GM23338 (cell line): ENCODE measurements around the gene GPR152. TPM values are rescaled to one million over a fixed set of nuclear protein-coding genes. Genes with fewer than 3 reads are reported as not detected.

ENCODE experiments used
- ATAC-seq: fragments of 200-7000 bp; cut with Tn5 transposase; 3 replicates; pipeline ENCODE4 v1.9.1; 2020
- DNase-seq: peaks from one replicate; pipeline ENCODE4 v3.0.0-alpha.2; 2015; ENCODE audit warnings: low spot score
- H2AFZ ChIP-seq: fragments of 200-600 bp; sonication (generic); 2 replicates; pipeline ENCODE4 v1.8.0; 2016; ENCODE audit warnings: antibody characterized with exemption, mild to moderate bottlenecking, moderate library complexity
- H3F3A ChIP-seq: fragments of 200-600 bp; sonication (generic); replicated peaks from 2 replicates; pipeline ENCODE4 v1.8.0; 2017; ENCODE audit warnings: antibody characterized with exemption, mixed run types, low read depth
- H3K27ac ChIP-seq: fragments of 200-600 bp; sonication (generic); 2 replicates; pipeline ENCODE4 v1.6.1; 2016; ENCODE audit warnings: low read depth
- H3K27me3 ChIP-seq: fragments of 200-600 bp; sonication (generic); 2 replicates; pipeline ENCODE4 v1.8.0; 2016; ENCODE audit warnings: mild to moderate bottlenecking, mixed run types, moderate library complexity; ENCODE audit not compliant: insufficient read depth
- H3K36me3 ChIP-seq: fragments of 200-600 bp; sonication (generic); 2 replicates; pipeline ENCODE4 v1.8.0; 2016; ENCODE audit warnings: mild to moderate bottlenecking; ENCODE audit not compliant: insufficient read depth
- H3K4me1 ChIP-seq: fragments of 200-600 bp; sonication (generic); 2 replicates; pipeline ENCODE4 v1.8.0; 2016; ENCODE audit warnings: mild to moderate bottlenecking, moderate library complexity; ENCODE audit not compliant: insufficient read depth
- H3K4me2 ChIP-seq: fragments of 200-600 bp; sonication (generic); 2 replicates; pipeline ENCODE4 v1.7.1; 2017; ENCODE audit warnings: mixed run types
- H3K4me3 ChIP-seq: fragments of 200-600 bp; sonication (generic); 2 replicates; pipeline ENCODE4 v1.6.1; 2016; ENCODE audit warnings: mixed run types
- H3K79me2 ChIP-seq: fragments of 200-600 bp; sonication (generic); replicated peaks from 2 replicates; pipeline ENCODE4 v1.8.0; 2017; ENCODE audit warnings: mild to moderate bottlenecking; ENCODE audit not compliant: insufficient read depth
- H3K9me2 ChIP-seq: fragments of 200-600 bp; sonication (generic); 2 replicates; pipeline ENCODE4 v1.8.0; 2017; ENCODE audit not compliant: insufficient read depth
- H4K20me1 ChIP-seq: fragments of 200-600 bp; sonication (generic); replicated peaks from 2 replicates; pipeline ENCODE4 v1.8.0; 2017; ENCODE audit warnings: mild to moderate bottlenecking; ENCODE audit not compliant: insufficient read depth
- H3K27ac Mint-ChIP-seq: 2 replicates; pipeline ENCODE4 v1.8.0; 2020; ENCODE audit warnings: inconsistent platforms, mild to moderate bottlenecking, moderate library complexity, mixed read lengths
- H3K27me3 Mint-ChIP-seq: 3 replicates; pipeline ENCODE4 v1.8.0; 2022; ENCODE audit warnings: low read depth, mild to moderate bottlenecking, moderate library complexity, mixed read lengths, inconsistent platforms; ENCODE audit not compliant: insufficient read depth, poor library complexity
- H3K36me3 Mint-ChIP-seq: 3 replicates; pipeline ENCODE4 v1.8.0; 2021; ENCODE audit warnings: low read depth, mild to moderate bottlenecking, inconsistent platforms, moderate library complexity, mixed read lengths
- H3K4me1 Mint-ChIP-seq: 3 replicates; pipeline ENCODE4 v1.8.0; 2020; ENCODE audit warnings: mild to moderate bottlenecking, inconsistent platforms, mixed read lengths
- H3K4me3 Mint-ChIP-seq: 3 replicates; pipeline ENCODE4 v1.8.0; 2021; ENCODE audit warnings: moderate library complexity, mild to moderate bottlenecking, inconsistent platforms, mixed read lengths
- H3K9me3 Mint-ChIP-seq: 3 replicates; pipeline ENCODE4 v1.8.0; 2020; ENCODE audit warnings: moderate library complexity, mild to moderate bottlenecking, inconsistent platforms, mixed read lengths
- CREB1 ChIP-seq: fragments of 250-450 bp; sonication (Bioruptor Pico); IDR thresholded peaks from 2 replicates; pipeline ENCODE4 v1.5.0; 2020; ENCODE audit warnings: low read depth, mild to moderate bottlenecking, moderate library complexity
- CTCF ChIP-seq, 2 experiments: fragments of 200-600 bp in 1 of 2; sonication (generic) in 1 of 2; conservative IDR thresholded peaks; 2 replicates each; pipeline versions ENCODE4 v1.5.1 to v1.6.1; 2016 to 2017; ENCODE audit warnings: antibody characterized with exemption in 2 of 2, low read depth in 2 of 2, mild to moderate bottlenecking in 2 of 2, moderate library complexity in 1 of 2
- ETS1 ChIP-seq: IDR thresholded peaks from 2 replicates; pipeline ENCODE4 v1.6.1; 2016; ENCODE audit warnings: antibody characterized with exemption
- EZH2 ChIP-seq: fragments of 200-600 bp; sonication (generic); IDR thresholded peaks from one replicate; pipeline ENCODE4 v1.8.0; 2017; ENCODE audit warnings: antibody characterized with exemption, mild to moderate bottlenecking, low read depth; ENCODE audit not compliant: unreplicated experiment
- EZH2phosphoT487 ChIP-seq: fragments of 200-600 bp; sonication (generic); IDR thresholded peaks from one replicate; pipeline ENCODE4 v1.8.1; 2018; ENCODE audit warnings: antibody characterized with exemption; ENCODE audit not compliant: unreplicated experiment
- JUNB ChIP-seq: IDR thresholded peaks from one replicate; pipeline ENCODE4 v1.6.1; 2016; ENCODE audit warnings: antibody characterized with exemption; ENCODE audit not compliant: unreplicated experiment
- NANOG ChIP-seq: IDR thresholded peaks from 2 replicates; pipeline ENCODE4 v1.6.1; 2016; ENCODE audit warnings: antibody characterized with exemption, borderline replicate concordance
- POLR2AphosphoS5 ChIP-seq: IDR thresholded peaks from 2 replicates; pipeline ENCODE4 v1.6.1; 2016; ENCODE audit warnings: antibody characterized with exemption, low read depth
- REST ChIP-seq: IDR thresholded peaks from one replicate; pipeline ENCODE4 v1.6.1; 2018; ENCODE audit warnings: antibody characterized with exemption; ENCODE audit not compliant: unreplicated experiment
- STAT1 ChIP-seq: IDR thresholded peaks from one replicate; pipeline ENCODE4 v1.6.1; 2016; ENCODE audit warnings: antibody characterized with exemption; ENCODE audit not compliant: unreplicated experiment
- ZNF114 ChIP-seq: fragments of 250-450 bp; sonication (Bioruptor Pico); IDR thresholded peaks from 2 replicates; pipeline ENCODE4 v1.5.0; 2020; ENCODE audit warnings: mild to moderate bottlenecking, moderate library complexity
- polyA plus RNA-seq: library from polyadenylated mRNA; unstranded; fragments of >200 nt; fragmentation: Nextera tagmentation; extraction: Ambion mirVana; gene quantifications from 2 replicates; pipeline ENCODE4 v1.2.1, GENCODE V29; 2016
- total RNA-seq: library from RNA; depleted of rRNA; stranded (reverse); fragments of >200 nt; shearing (Covaris generic); gene quantifications from 2 replicates; pipeline ENCODE4 v1.2.3, GENCODE V29; 2014

The GPR152 gene
- total and polyA plus RNA-seq, 2 experiments from 2014 or later: not detected

GRCh38 chr11:67472882-67473281, 20.4 kb upstream of the GPR152 start (continued):
- TF ChIP-seq CTCF (conservative IDR thresholded peaks at IDR 0.05; ENCODE audit: low read depth in 2 of 2) (no peak), EZH2 (no peak), REST (no peak), NANOG (no peak), STAT1 (no peak)

- no peak overlapping the region for H3K27ac ChIP-seq
- no peak overlapping the region for H3K4me3 ChIP-seq
- no peaks in the 10 kb centered on the region for H3K9me2 ChIP-seq
- H3K79me2 ChIP-seq: peaks cover 3% of the 10 kb centered on the region; the same call in 1 of the 2 replicates
- no peaks in the 10 kb centered on the region for H3F3A ChIP-seq
- Mint-ChIP-seq H3K36me3 (no peaks in the 10 kb centered on the region; the same call in 2 of the 3 replicates), H3K4me3 (no peak overlapping the region), H3K27me3 (peaks cover 16% of the 10 kb centered on the region), H3K9me3 (no peaks in the 10 kb centered on the region), H3K4me1 (peaks cover 7% of the 10 kb centered on the region), H3K27ac (no peak overlapping the region)
- DNase-seq (no peak), ATAC-seq (no peak)
- H4K20me1 ChIP-seq: no peaks in the 10 kb centered on the region
- H3K36me3 ChIP-seq: no peaks in the 10 kb centered on the region
- H3K4me1 ChIP-seq: peaks cover 6% of the 10 kb centered on the region; the same call in 1 of the 2 replicates
- H3K27me3 ChIP-seq: no peaks in the 10 kb centered on the region
- H2AFZ ChIP-seq: no peak overlapping the region
- no peak overlapping the region for H3K4me2 ChIP-seq
- TF ChIP-seq REST: no peak
- no peak for TF ChIP-seq EZH2phosphoT487
- TF ChIP-seq STAT1: no peak
- TF ChIP-seq ETS1: no peak
- no peak for TF ChIP-seq CTCF (conservative IDR thresholded peaks at IDR 0.05; ENCODE audit: low read depth in 2 of 2)
- TF ChIP-seq ZNF114 (CRISPR knock-in tag): no peak
- no peak for TF ChIP-seq JUNB
- no peak for TF ChIP-seq CREB1 (CRISPR knock-in tag)
- TF ChIP-seq EZH2: no peak
- no peak for TF ChIP-seq POLR2AphosphoS5
Measured at GRCh38 chr11:67470337-67471002, 17.9 kb upstream of the GPR152 start.
